Esophagus squamous epithelium (tissue), 5 donors: ENCODE results near the gene TMEM132D. TPM values are rescaled to one million over a fixed set of nuclear protein-coding genes. Genes with fewer than 3 reads are reported as not detected.
"Not testable (repeated sequence)": the region's sequence is repeated elsewhere in the genome, so short reads cannot be mapped to it uniquely, and the experiment has no call there.

ENCODE experiments used
- DNase-seq: peaks from one replicate; lab custom pipeline; 2025; lab: John Stamatoyannopoulos, UW
- H3K27ac ChIP-seq, 4 donors: fragments of 200-600 bp; sonication (generic); one replicate each; pipeline ENCODE4 v1.5.1; 2016 to 2019; ENCODE audit warnings: mild to moderate bottlenecking in 1 of 4
- H3K27me3 ChIP-seq, 4 donors: fragments of 200-600 bp; sonication (generic); 1 replicate in 3 of 4; 2 replicates in 1 of 4; pipeline versions ENCODE4 v1.5.1 to v1.6.0; 2017 to 2021; ENCODE audit warnings: antibody characterized with exemption in 1 of 4
- H3K36me3 ChIP-seq, 3 donors: fragments of 200-600 bp; sonication (generic); one replicate each; pipeline ENCODE4 v1.5.1; 2016 to 2019
- H3K4me1 ChIP-seq, 3 donors: fragments of 200-600 bp; sonication (generic); one replicate each; pipeline ENCODE4 v1.5.1; 2017 to 2019
- H3K4me3 ChIP-seq, 4 donors: fragments of 200-600 bp; sonication (generic); 1 replicate in 3 of 4; 2 replicates in 1 of 4; pipeline ENCODE4 v1.5.1; 2016 to 2019; ENCODE audit warnings: mild to moderate bottlenecking in 2 of 4, moderate library complexity in 1 of 4
- H3K9me3 ChIP-seq, 3 donors: fragments of 200-600 bp; sonication (generic); one replicate each; pipeline ENCODE4 v1.5.1; 2016 to 2019
- CTCF ChIP-seq, 6 experiments: fragments of 450-650 bp in 4 of 6; fragments of 200-600 bp in 2 of 6; sonication (generic) in 2 of 6; IDR thresholded peaks; one replicate each; pipeline ENCODE4 v1.5.1; 2016 to 2019; ENCODE audit warnings: antibody characterized with exemption in 6 of 6, mild to moderate bottlenecking in 4 of 6, moderate library complexity in 4 of 6
- POLR2A ChIP-seq, 4 donors: fragments of 450-650 bp; IDR thresholded peaks; one replicate each; pipeline ENCODE4 v1.6.1; 2017; ENCODE audit warnings: antibody characterized with exemption in 4 of 4, mild to moderate bottlenecking in 4 of 4, moderate library complexity in 3 of 4
- WGBS, 2 donors: methylation state at CpG; one replicate each; pipeline ENCODE4 v1.1.5; 2018; 5-methylcytosine and 5-hydroxymethylcytosine counted together
- intact Hi-C: fragments of 100-400 bp; cut with DNase I; formaldehyde crosslinking; loops from one replicate; pipeline ENCODE4 v1.15.0; 2022
- total RNA-seq, 4 donors: library from RNA; depleted of rRNA; stranded (reverse); fragments of >200 nt; gene quantifications; one replicate each; pipeline ENCODE4 v1.1.0, GENCODE V29; 2016
- donor health status: DM: yes; HTN: yes; CAD: no.

TMEM132D gene
- total RNA-seq, 4 donors from 2014 or later = not detected

DNA sequence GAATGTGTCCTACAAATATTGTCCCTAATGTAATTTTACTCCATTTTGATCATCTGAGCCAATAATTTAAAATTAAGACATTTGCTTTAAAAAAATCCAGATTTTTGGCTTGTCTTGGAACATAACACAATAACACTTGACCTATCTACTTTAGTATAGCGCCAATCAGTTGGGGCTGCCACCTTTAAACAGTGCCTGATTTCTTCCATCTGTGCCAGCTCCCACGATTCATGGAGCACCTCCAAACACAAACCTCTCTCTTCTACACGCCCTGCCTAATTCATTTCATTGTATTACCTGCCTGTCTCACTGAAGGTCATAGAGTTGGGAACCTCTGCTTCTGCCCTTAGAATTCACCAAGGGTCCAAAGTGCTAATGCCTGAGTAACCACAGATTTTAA is 352.4 kb downstream of the TMEM132D start:
- 45 to 67% methylated on average over 3 of the region's 3 CpGs for WGBS, 2 donors
- Histone ChIP-seq H3K27me3 (no peaks in the 10 kb centered on the region), H3K36me3 (no peaks in the 10 kb centered on the region), H3K27ac (no peak overlapping the region), H3K4me3 (no peak overlapping the region), H3K9me3 (peaks cover 0 to 16% (median 0%) of the 10 kb centered on the region in 3 donors), H3K4me1 (no peaks in the 10 kb centered on the region)
- intact Hi-C loops = no loop called here
- no peak for DNase-seq
- TF ChIP-seq CTCF (IDR thresholded peaks at IDR 0.05) (no peak), POLR2A (IDR thresholded peaks at IDR 0.05) (no peak)

DNA sequence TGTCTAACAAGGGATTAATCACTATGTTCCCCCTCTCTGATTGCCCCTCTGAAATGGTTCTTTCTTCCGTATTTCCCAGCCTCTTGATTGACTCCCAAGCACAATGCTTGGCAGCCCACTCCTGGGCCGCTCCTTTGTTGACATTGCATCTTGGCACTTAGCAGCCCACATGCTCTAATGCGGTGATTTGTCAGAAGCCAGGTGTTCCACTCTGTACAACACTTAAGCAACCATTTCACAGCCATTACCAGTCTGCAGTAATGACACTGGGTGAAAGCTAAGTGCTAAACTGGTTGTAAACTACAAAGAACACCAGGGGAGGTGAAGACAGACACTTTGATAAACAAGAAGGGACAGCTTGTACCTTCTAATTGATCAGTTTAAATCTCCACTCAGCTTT is 353.5 kb downstream of the TMEM132D start:
- Histone ChIP-seq H3K27ac (no peak overlapping the region), H3K4me3 (no peak overlapping the region), H3K36me3 (no peaks in the 10 kb centered on the region), H3K27me3 (no peaks in the 10 kb centered on the region), H3K4me1 (no peaks in the 10 kb centered on the region), H3K9me3 (peaks cover 0 to 16% (median 0%) of the 10 kb centered on the region in 3 donors)
- WGBS, 2 donors = 21 to 27% methylated on average over 3 of the region's 3 CpGs
- intact Hi-C loops = no loop called here
- TF ChIP-seq CTCF (IDR thresholded peaks at IDR 0.05) (no peak), POLR2A (IDR thresholded peaks at IDR 0.05) (no peak)
- DNase-seq = no peak

- intact Hi-C loops = no loop called here
- Histone ChIP-seq H3K36me3 (no peaks in the 10 kb centered on the region), H3K4me1 (no peaks in the 10 kb centered on the region), H3K27me3 (no peaks in the 10 kb centered on the region), H3K9me3 (peaks cover 0 to 16% (median 0%) of the 10 kb centered on the region in 3 donors), H3K4me3 (no peak overlapping the region), H3K27ac (no peak overlapping the region)
- WGBS, 2 donors = 32 to 54% methylated on average over 5 of the region's 5 CpGs
- TF ChIP-seq CTCF (IDR thresholded peaks at IDR 0.05) (no peak), POLR2A (IDR thresholded peaks at IDR 0.05) (no peak)
- no peak for DNase-seq
Observed at GRCh38 chr12:129549656-129550055, 354.2 kb downstream of the TMEM132D start.

DNA sequence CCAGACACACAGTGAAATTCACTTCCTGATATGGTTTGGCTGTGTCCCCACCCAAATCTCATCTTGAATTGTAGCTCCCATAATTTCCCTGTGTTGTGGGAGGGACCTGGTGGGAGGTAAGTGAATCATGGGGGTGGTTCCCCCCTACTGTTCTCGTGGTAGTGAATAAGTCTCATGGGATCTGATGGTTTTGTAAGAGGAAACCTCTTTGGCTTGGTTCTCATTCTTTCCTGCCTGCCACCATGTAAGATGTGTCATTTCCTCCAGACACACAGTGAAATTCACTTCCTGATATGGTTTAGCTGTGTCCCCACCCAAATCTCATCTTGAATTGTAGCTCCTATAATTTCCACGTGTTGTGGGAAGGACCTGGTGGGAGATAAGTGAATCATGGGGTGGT is 354.8 kb downstream of the TMEM132D start:
- 27 to 57% methylated on average over 2 of the region's 2 CpGs for WGBS, 2 donors
- H3K9me3 ChIP-seq = peaks cover 0 to 16% (median 0%) of the 10 kb centered on the region in 3 donors
- DNase-seq, H3K27me3 ChIP-seq, H3K4me3 ChIP-seq, H3K4me1 ChIP-seq, H3K36me3 ChIP-seq, intact Hi-C loops, H3K27ac ChIP-seq: not testable (repeated sequence)

GRCh38 chr12:129544716-129545115 is 359.1 kb downstream of the TMEM132D start:
- H3K4me1 ChIP-seq = no peaks in the 10 kb centered on the region
- no peaks in the 10 kb centered on the region for H3K36me3 ChIP-seq
- TF ChIP-seq CTCF (IDR thresholded peaks at IDR 0.05) = no peak
- TF ChIP-seq POLR2A (IDR thresholded peaks at IDR 0.05) = no peak
- DNase-seq = no peak
- intact Hi-C loops = no loop called here
- H3K27me3 ChIP-seq = no peaks in the 10 kb centered on the region
- 69 to 84% methylated on average over 5 to 6 of the region's 6 CpGs for WGBS, 2 donors
- no peak overlapping the region for H3K27ac ChIP-seq
- peaks cover 0 to 10% (median 0%) of the 10 kb centered on the region in 3 donors for H3K9me3 ChIP-seq
- no peak overlapping the region for H3K4me3 ChIP-seq

- 79 to 81% methylated on average over 5 of the region's 5 CpGs for WGBS, 2 donors
- Histone ChIP-seq H3K27me3 (no peaks in the 10 kb centered on the region), H3K9me3 (peaks cover 0 to 6% (median 0%) of the 10 kb centered on the region in 3 donors), H3K36me3 (no peaks in the 10 kb centered on the region), H3K4me3 (no peak overlapping the region), H3K27ac (no peak overlapping the region), H3K4me1 (no peaks in the 10 kb centered on the region)
- no peak for TF ChIP-seq POLR2A (IDR thresholded peaks at IDR 0.05)
- no peak for TF ChIP-seq CTCF (IDR thresholded peaks at IDR 0.05)
- intact Hi-C loops = no loop called here
- DNase-seq = no peak
Observed at GRCh38 chr12:129540954-129541353, 362.9 kb downstream of the TMEM132D start.
